Activated CD8-positive, alpha-beta memory T cell treated with anti-CD3 and anti-CD28 coated beads, Interleukin-2, amount 10 ng/mL, durations not matched to agents 7 days and 5 days (primary cell): ENCODE data around the gene LRMDA. TPM values are rescaled to one million over a fixed set of nuclear protein-coding genes. Genes with fewer than 3 reads are reported as not detected.
"Not testable (repeated sequence)": the region's sequence is repeated elsewhere in the genome, so short reads cannot be mapped to it uniquely, and the experiment has no call there.

Source experiments
- ATAC-seq: fragments of 150-1000 bp; cut with Tn5 transposase; one replicate; pipeline ENCODE4 v1.10.0; 2021; ENCODE audit warnings: moderate library complexity
- CTCF ChIA-PET: fragments of 350-600 bp; sonication (Branson Sonifier 250); formaldehyde crosslinking; loops from one replicate; lab custom pipeline; 2021; ENCODE audit warnings: antibody characterized with exemption; lab: Charles Lee
- DNase-seq: peaks from one replicate; pipeline ENCODE4 v3.0.0-alpha.2; 2020
- H3K27ac Mint-ChIP-seq: one replicate; pipeline ENCODE4 v1.8.0; 2021; ENCODE audit warnings: mild to moderate bottlenecking, mixed read lengths
- H3K27me3 Mint-ChIP-seq: one replicate; pipeline ENCODE4 v1.8.0; 2021; ENCODE audit warnings: mixed read lengths
- H3K36me3 Mint-ChIP-seq: one replicate; pipeline ENCODE4 v1.8.0; 2021; ENCODE audit warnings: mild to moderate bottlenecking, mixed read lengths
- H3K4me1 Mint-ChIP-seq: one replicate; pipeline ENCODE4 v1.8.0; 2021; ENCODE audit warnings: mixed read lengths
- H3K4me3 Mint-ChIP-seq: one replicate; pipeline ENCODE4 v1.8.0; 2021; ENCODE audit warnings: mild to moderate bottlenecking, moderate library complexity, mixed read lengths
- H3K9me3 Mint-ChIP-seq: one replicate; pipeline ENCODE4 v1.8.0; 2022; ENCODE audit warnings: low read depth, mixed read lengths
- total RNA-seq, 2 experiments: library from RNA; stranded (reverse); gene quantifications; one replicate each; pipeline ENCODE4 v1.2.3, GENCODE V29; 2021

The LRMDA gene
- total RNA-seq, 2 experiments from 2014 or later: not detected

DNA sequence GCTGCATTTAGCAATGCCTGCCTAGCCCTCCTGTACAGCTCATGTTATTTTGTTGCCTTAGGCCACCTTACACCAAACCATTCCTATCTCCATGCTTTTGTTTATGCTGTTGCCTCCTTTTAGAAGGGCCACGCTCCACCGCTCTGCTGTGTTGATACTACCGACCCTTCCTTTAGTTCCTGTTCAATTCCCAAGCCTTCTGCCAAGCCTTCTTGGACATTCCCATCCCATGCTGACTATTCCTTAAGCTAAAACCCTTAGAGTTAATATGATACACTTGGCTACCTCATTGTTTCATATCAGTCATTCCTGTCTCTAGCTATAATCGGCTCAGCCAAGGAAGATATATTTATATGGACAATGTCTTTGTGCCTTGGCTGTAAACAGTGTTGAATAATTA is 705.5 kb downstream of the LRMDA start:
- no peak overlapping the region for H3K4me3 Mint-ChIP-seq
- H3K36me3 Mint-ChIP-seq: no peaks in the 10 kb centered on the region
- ATAC-seq (no peak), DNase-seq (no peak)
- H3K27ac Mint-ChIP-seq: no peak overlapping the region
- no peaks in the 10 kb centered on the region for H3K4me1 Mint-ChIP-seq
- CTCF ChIA-PET: no interaction called here
- H3K27me3 Mint-ChIP-seq: no peaks in the 10 kb centered on the region
- H3K9me3 Mint-ChIP-seq: no peaks in the 10 kb centered on the region

DNA sequence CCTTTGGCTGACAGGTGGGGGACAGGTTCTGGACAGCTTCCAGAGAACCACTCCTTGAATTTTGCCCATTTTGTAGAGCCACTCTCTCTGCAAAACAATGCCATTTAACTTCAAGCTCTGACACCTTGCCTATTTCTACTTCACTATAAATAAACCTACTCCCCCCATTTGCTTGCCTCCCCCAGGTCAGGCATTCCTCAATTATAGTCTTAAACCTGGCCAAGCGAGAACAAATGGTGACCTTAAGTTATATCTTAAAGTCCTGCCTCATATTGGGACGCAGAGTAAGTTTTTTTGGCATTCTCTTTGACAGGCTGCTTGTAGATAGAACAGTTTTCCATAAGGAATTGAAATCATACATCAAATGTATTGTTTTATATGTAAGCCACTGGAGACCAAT is 706.9 kb downstream of the LRMDA start:
- no peak overlapping the region for H3K27ac Mint-ChIP-seq
- no peaks in the 10 kb centered on the region for H3K4me1 Mint-ChIP-seq
- H3K27me3 Mint-ChIP-seq: no peaks in the 10 kb centered on the region
- no peak for ATAC-seq
- H3K36me3 Mint-ChIP-seq: no peaks in the 10 kb centered on the region
- DNase-seq: no peak
- CTCF ChIA-PET: no interaction called here
- no peak overlapping the region for H3K4me3 Mint-ChIP-seq
- no peaks in the 10 kb centered on the region for H3K9me3 Mint-ChIP-seq

DNA sequence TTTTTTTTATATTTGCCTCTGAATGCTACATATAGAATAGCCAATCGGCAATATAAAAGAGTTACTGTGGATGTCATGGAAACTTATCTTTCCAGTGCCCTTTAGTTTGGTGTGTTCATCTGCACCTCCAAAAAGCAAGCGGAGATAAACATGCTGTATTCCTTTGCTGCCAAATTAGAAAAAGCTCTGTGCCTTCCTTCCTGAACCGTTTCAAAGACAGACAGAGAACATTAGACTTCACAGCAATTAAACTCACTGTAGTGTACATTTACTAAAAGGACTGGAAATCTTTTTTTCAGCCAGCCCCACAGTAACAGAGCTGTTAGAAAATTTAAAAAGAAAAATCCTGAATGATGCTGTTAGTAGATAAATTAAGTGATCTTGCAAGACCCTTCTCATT is 707.5 kb downstream of the LRMDA start:
- H3K4me1 Mint-ChIP-seq: no peaks in the 10 kb centered on the region
- ATAC-seq: no peak
- no peaks in the 10 kb centered on the region for H3K27me3 Mint-ChIP-seq
- DNase-seq: no peak
- H3K4me3 Mint-ChIP-seq: no peak overlapping the region
- H3K36me3 Mint-ChIP-seq: no peaks in the 10 kb centered on the region
- no peaks in the 10 kb centered on the region for H3K9me3 Mint-ChIP-seq
- no peak overlapping the region for H3K27ac Mint-ChIP-seq
- CTCF ChIA-PET: no interaction called here

DNA sequence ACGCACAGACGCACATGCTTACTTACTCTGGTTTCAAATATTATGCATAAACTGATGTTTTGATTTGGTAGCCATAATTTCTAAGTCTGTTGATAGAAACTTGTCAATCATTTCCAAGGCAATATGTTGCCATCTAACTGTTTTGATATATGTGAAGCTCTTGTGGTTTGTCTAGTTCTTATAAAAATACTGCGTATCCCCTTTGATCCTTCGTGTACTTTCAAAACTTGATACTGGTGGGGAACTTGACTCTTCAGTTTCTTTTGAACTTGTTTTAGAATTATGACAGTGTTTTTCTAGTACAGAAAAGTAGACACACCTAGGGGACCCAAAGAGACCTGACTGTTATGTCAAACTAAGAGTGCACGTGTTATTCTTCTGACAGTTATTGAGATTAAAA is 708.0 kb downstream of the LRMDA start:
- H3K9me3 Mint-ChIP-seq: no peaks in the 10 kb centered on the region
- H3K4me3 Mint-ChIP-seq: no peak overlapping the region
- H3K27me3 Mint-ChIP-seq: no peaks in the 10 kb centered on the region
- no peaks in the 10 kb centered on the region for H3K4me1 Mint-ChIP-seq
- no peak for DNase-seq
- H3K36me3 Mint-ChIP-seq: no peaks in the 10 kb centered on the region
- no peak overlapping the region for H3K27ac Mint-ChIP-seq
- CTCF ChIA-PET: no interaction called here
- no peak for ATAC-seq

- Mint-ChIP-seq H3K9me3 (no peaks in the 10 kb centered on the region), H3K36me3 (no peaks in the 10 kb centered on the region), H3K27ac (no peak overlapping the region), H3K4me3 (no peak overlapping the region), H3K4me1 (no peaks in the 10 kb centered on the region), H3K27me3 (no peaks in the 10 kb centered on the region)
- CTCF ChIA-PET: no interaction called here
- no peak for ATAC-seq
- no peak for DNase-seq
Measured at GRCh38 chr10:76141376-76141775, 710.0 kb downstream of the LRMDA start.

- H3K27me3 Mint-ChIP-seq, DNase-seq, H3K4me1 Mint-ChIP-seq, H3K4me3 Mint-ChIP-seq, H3K27ac Mint-ChIP-seq, CTCF ChIA-PET, ATAC-seq, H3K9me3 Mint-ChIP-seq, H3K36me3 Mint-ChIP-seq: not testable (repeated sequence)
Measured at GRCh38 chr10:76148217-76148616, 716.8 kb downstream of the LRMDA start.

- CTCF ChIA-PET: no interaction called here
- Mint-ChIP-seq H3K4me1 (no peaks in the 10 kb centered on the region), H3K9me3 (peaks cover 10% of the 10 kb centered on the region), H3K36me3 (no peaks in the 10 kb centered on the region), H3K4me3 (no peak overlapping the region), H3K27ac (no peak overlapping the region), H3K27me3 (no peaks in the 10 kb centered on the region)
- no peak for DNase-seq
- ATAC-seq: no peak
Measured at GRCh38 chr10:76149182-76149581, 717.8 kb downstream of the LRMDA start.

GRCh38 chr10:76149602-76150138 is 718.2 kb downstream of the LRMDA start:
- DNase-seq: no peak
- Mint-ChIP-seq H3K36me3 (no peaks in the 10 kb centered on the region), H3K27me3 (no peaks in the 10 kb centered on the region), H3K9me3 (peaks cover 10% of the 10 kb centered on the region), H3K4me1 (no peaks in the 10 kb centered on the region), H3K4me3 (no peak overlapping the region), H3K27ac (no peak overlapping the region)
- no peak for ATAC-seq
- CTCF ChIA-PET: no interaction called here

- DNase-seq (no peak), ATAC-seq (no peak)
- peaks cover 10% of the 10 kb centered on the region for H3K9me3 Mint-ChIP-seq
- H3K27me3 Mint-ChIP-seq: no peaks in the 10 kb centered on the region
- CTCF ChIA-PET: no interaction called here
- no peaks in the 10 kb centered on the region for H3K4me1 Mint-ChIP-seq
- no peak overlapping the region for H3K4me3 Mint-ChIP-seq
- no peak overlapping the region for H3K27ac Mint-ChIP-seq
- no peaks in the 10 kb centered on the region for H3K36me3 Mint-ChIP-seq
Measured at GRCh38 chr10:76150139-76150875, 718.9 kb downstream of the LRMDA start.

- no peak overlapping the region for H3K27ac Mint-ChIP-seq
- H3K4me3 Mint-ChIP-seq: no peak overlapping the region
- H3K4me1 Mint-ChIP-seq: no peaks in the 10 kb centered on the region
- H3K36me3 Mint-ChIP-seq: no peaks in the 10 kb centered on the region
- no peak for DNase-seq
- no peak for ATAC-seq
- H3K9me3 Mint-ChIP-seq: peaks cover 10% of the 10 kb centered on the region
- CTCF ChIA-PET: no interaction called here
- H3K27me3 Mint-ChIP-seq: no peaks in the 10 kb centered on the region
Measured at GRCh38 chr10:76150876-76151288, 719.5 kb downstream of the LRMDA start.

DNA sequence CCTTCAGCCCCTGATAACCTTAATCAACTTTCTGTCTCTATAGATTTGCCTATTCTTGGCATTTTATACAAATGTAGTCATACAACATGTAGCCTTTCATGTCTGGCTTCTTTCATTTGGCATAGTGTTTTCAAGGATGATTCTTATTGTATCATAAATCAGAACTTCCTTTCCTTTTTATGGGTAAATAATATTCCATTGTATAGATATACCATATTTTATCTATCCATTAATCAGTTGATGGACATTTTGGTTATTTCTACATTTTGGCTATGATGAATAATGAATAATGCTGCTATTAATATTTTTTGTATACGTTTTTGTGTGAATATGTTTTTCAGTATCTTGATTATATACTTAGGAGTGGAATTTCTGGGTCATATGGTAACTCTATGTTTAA is 720.8 kb downstream of the LRMDA start:
- Mint-ChIP-seq H3K27ac (no peak overlapping the region), H3K36me3 (no peaks in the 10 kb centered on the region), H3K27me3 (no peaks in the 10 kb centered on the region), H3K4me1 (no peaks in the 10 kb centered on the region), H3K4me3 (no peak overlapping the region), H3K9me3 (peaks cover 10% of the 10 kb centered on the region)
- ATAC-seq (no peak), DNase-seq (no peak)
- CTCF ChIA-PET: no interaction called here

- CTCF ChIA-PET: no interaction called here
Measured at GRCh38 chr10:76155961-76156360, 724.5 kb downstream of the LRMDA start.

DNA sequence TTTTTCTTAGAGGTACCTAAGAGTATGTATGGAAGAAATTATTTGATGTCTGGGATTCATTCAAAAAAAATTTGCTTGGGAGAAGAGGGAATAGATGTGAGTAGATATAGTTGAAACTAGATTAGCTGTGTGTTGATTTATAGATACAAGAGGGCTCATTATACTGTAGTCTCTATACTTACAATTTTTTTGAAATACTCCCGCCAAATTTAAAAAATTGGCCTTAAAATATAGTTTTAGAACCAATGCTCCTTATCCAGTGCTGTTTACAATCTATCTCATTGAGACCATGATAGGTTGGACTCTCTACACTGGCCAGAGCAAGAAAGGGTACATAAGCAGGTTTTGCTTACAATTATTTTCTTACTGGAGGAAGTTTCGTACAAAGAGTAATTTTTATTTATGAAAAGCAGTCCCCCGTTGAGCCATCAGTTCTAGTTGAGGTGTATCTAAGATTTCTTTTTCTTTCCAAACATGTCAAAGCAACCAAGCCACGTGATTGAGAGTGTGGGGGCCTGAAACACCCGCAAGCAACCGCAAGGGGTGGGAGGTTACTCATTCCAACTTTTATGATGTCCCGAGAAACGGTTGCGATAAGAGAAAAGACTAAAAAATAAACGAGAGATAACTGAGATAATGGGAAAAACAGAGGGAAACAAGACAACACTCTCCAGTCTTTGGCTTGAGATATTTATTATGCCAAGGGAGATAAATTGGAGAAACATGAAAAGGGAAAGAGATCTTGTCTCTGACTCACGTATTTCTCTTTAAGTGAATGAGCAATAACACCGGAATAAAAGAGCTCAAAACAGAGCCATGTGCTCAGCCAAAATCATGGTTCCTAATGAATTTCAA is 729.2 kb downstream of the LRMDA start:
- Mint-ChIP-seq H3K36me3 (no peaks in the 10 kb centered on the region), H3K27ac (no peak overlapping the region), H3K4me1 (no peaks in the 10 kb centered on the region), H3K27me3 (no peaks in the 10 kb centered on the region), H3K4me3 (no peak overlapping the region), H3K9me3 (no peaks in the 10 kb centered on the region)
- ATAC-seq (no peak), DNase-seq (no peak)
- CTCF ChIA-PET: no interaction called here

More at GRCh38 chr10:76155961-76156360, 724.5 kb downstream of the LRMDA start:
- H3K27me3 Mint-ChIP-seq: no peaks in the 10 kb centered on the region
- no peaks in the 10 kb centered on the region for H3K36me3 Mint-ChIP-seq
- ATAC-seq: no peak
- H3K27ac Mint-ChIP-seq: no peak overlapping the region
- H3K4me1 Mint-ChIP-seq: no peaks in the 10 kb centered on the region
- no peaks in the 10 kb centered on the region for H3K9me3 Mint-ChIP-seq
- H3K4me3 Mint-ChIP-seq: no peak overlapping the region
- DNase-seq: no peak

GRCh38 chr10:76161301-76161582 is 729.8 kb downstream of the LRMDA start:
- H3K27ac Mint-ChIP-seq: no peak overlapping the region
- peaks cover 2% of the 10 kb centered on the region for H3K9me3 Mint-ChIP-seq
- no peak for DNase-seq
- CTCF ChIA-PET: no interaction called here
- H3K27me3 Mint-ChIP-seq: no peaks in the 10 kb centered on the region
- H3K4me1 Mint-ChIP-seq: no peaks in the 10 kb centered on the region
- no peak for ATAC-seq
- no peaks in the 10 kb centered on the region for H3K36me3 Mint-ChIP-seq
- no peak overlapping the region for H3K4me3 Mint-ChIP-seq
